Right renal cortex interstitium (tissue), 3 donors: ENCODE results near the gene CUL5. TPM values are rescaled to one million over a fixed set of nuclear protein-coding genes. Genes with fewer than 3 reads are reported as not detected.

ENCODE experiments used
- DNase-seq, 3 donors: peaks; one replicate each; pipeline ENCODE4 v3.0.0-alpha.2; 2013; ENCODE audit warnings: low read depth in 3 of 3, low spot score in 2 of 3
- polyA plus RNA-seq, 3 donors: library from polyadenylated mRNA; unstranded; fragments of 120-200 nt; gene quantifications; one replicate each; pipeline ENCODE4 v1.2.1, GENCODE V29; 2013; ENCODE audit not compliant: insufficient read length in 3 of 3

The CUL5 gene
- 10 to 100 TPM; 38.4 to 53.0 (median 43.9) TPM for polyA plus RNA-seq

DNA sequence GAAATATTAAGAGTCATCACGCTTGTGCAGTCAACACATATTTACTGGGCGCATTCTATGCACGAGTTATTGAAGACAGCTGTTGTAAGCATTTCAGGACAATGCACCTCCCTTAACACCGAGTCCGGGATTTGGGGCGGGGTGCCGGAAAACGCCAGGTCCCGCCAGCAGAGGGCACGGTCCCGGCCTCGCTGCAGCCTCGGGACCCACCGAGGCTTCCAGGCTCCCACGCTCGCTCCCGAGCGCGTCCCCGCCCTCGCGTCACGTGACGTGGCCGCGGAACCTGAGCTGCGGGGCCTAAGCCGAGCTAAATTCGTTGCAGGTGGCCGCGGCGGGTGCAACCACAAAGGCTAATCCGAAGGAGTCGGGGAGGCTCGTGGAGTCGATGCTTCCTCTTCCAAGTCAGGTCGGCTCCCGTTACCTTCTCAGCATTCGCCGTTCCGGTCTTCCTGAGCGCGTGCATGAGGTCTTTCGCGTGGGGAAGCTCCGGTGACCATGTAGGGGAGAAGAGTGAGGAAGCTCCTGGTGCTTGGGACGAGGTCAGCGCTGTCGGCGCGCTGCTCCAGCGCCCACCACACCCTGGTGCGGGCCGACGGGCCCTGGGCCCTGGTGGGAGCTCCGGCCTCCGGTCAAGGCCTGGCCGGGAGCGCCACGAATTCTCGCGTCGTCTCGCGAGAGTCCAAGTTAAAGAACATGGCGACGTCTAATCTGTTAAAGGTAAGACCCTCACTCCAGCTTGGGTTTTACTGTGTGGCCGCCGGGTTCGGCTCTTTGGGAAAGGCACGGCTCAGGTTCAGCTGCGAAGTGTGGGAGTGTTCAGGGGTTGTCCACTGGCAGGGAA is at the start of gene CUL5:
Gene CUL5 (plus strand): TSS at position 243 of the 841 bp plus-strand sequence. CDS start 451 bp downstream, at position 694.
- peak; percentile 91 to 93 (median 91) for DNase-seq

DNA sequence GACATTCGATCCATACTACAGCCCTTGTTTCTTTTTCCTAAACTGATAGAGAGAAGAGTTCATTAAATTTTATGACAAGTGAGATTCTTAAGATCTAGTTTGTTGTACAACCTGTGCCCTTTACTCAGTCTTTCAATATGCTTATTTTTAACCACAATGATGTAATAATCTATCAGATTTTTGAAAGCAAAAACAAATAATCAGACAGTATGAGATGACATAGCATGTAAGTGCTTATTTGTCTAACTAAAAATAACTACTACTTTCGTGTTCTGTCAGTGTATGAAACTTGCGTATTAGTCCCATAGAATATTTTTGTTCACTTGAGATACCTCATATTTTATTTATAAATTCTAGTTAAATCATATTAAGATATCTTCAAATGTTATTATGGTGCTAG is 47.2 kb upstream of the CUL5 start:
- DNase-seq, result no peak

DNA sequence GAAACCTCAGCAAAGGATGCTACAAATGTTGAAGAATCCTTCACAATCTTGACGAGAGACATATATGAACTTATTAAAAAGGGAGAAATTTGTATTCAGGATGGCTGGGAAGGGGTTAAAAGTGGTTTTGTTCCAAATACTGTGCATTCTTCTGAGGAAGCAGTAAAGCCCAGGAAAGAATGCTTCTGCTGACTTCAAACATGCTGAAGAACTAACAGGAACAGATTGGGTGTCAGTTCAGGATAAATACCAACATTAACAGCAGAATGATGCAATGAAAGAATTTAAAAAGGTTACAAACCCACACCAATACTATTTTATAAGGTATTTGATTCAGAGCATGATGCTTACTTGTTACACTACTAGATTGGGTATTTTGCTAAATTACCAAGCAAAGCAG is 46.5 kb upstream of the CUL5 start:
- DNase-seq, result no peak

DNA sequence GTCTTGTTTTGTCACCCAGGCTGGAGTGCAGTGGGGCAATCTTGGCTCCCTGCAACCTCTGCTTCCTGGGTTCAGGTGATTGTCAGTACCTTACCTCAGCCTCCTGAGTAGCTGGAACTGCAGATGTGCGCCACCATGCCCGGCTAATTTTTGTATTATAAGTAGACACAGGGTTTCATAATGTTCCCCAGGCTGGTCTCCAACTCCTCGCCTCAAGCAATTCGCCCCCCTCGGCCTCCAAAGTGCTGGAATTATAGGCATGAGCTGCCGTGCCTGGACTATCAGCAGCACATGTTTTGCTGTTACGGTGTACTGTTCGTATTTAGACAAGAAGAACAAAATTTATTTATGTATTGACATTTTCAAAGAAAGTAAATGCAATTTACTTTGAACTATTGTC is 45.6 kb upstream of the CUL5 start:
- no peak for DNase-seq

DNA sequence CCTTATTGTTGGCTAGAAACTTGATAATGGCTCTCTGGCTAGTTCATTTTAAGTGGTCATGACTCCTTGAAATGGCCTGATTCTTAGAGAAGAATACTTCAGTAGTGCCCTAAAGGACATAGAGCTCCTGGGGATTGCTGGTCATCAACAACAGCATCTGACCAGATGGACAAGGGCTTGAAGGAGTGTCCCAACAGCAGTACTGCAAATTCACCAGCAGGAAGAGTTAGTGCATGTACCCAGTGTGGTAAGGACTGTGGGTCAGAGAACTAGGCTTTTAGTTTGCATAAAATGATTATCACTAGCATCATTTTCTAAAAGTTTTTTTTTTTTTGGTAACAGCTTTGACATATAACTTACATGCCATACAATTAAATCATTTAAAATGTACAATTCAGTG is 39.5 kb upstream of the CUL5 start:
- no peak for DNase-seq

DNA sequence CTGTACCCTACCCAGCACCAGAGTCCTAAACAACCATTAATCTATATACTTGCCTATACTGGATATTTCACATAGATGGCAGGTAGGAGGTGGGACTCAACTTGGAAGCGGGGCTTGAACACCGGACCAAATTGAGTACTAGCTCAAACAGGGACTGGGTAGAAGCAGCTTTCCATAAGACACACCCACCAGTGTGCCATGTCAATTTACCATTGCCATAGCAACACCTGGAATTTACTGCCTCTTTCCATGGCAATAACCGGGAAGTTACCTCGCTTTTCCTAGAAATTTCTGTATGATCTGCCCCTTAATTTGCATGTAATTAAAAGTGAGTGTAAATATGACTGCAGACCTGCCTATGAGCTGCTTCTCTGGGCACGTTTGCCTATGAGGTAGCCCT is 38.6 kb upstream of the CUL5 start:
- DNase-seq, result no peak

DNA sequence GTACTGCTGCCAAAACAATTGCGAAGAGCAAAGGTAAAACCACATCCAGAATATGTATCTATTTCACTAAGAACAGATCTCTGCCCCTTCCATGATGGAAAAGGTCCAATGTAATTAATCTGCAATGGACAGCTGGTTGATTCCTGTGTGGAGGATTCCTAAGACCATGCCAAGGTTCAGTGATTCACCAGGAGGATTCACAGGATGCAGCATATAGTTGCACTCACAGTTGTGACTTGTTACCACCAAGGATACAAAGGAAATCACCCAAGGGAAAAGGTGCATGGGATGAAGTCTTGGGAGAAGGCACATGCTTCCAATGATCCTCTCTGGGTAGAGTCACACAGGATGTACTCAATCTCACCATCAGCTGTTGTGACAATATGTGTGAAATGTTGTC is 35.1 kb upstream of the CUL5 start:
- no peak for DNase-seq

DNA sequence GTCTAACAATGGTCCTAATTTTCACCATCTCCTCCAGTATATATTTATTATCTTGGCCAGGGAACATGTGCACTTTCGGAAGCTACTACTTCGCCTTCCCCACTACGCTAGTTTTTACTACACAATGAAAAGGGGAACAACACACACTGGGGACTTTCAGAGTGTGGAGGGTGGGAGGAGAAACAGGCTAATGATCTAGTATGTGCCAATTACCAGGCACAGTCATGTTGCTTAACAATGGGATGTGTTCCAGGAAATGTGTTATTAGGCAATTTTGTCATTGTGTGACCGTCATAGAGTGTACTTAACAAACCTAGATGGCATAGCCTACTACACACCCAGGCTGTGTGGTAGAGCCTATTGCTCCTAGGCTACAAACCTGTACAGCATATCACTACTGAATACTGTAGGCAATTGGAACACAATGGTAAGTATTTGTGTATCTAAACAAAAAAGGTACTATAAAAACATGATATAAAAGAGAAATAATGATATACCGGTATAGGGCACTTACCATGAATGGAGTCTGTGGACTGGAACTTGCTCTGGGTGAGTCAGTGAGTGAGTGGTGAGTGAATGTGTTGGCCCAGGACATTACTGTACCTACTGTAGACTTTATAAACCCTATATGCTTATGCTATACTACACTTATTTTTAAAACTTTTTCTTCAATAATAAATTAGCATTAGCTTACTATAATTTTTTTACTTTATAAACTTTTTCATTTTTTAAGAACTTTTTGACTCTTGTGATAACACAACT is 20.1 kb upstream of the CUL5 start:
- DNase-seq, result no peak

DNA sequence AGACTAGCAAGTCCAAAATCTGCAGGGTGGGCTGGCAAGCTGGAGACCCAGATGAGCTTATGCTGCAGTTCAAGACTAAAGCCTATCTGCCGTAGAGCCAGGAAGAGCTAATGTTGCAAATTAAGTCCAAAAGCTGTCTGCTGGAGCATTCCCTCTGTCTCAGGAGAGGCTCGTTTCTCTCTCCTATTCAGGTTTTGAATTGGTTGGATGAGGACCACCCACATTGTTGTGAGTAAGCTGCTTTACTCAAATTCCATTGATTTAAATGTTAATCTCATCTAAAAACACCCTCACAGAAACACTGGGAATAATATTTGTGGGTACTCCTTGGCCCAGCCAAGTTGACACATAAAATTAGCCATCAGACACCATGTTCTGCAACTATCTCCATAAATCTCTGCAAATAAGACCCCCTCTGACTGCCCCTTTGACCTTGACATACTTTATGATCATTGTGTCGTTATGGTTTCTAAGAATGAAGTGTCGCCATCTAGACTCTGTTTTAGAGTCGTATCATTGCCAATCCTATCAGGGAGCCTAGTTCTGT is 16.8 kb upstream of the CUL5 start:
- no peak for DNase-seq

DNA sequence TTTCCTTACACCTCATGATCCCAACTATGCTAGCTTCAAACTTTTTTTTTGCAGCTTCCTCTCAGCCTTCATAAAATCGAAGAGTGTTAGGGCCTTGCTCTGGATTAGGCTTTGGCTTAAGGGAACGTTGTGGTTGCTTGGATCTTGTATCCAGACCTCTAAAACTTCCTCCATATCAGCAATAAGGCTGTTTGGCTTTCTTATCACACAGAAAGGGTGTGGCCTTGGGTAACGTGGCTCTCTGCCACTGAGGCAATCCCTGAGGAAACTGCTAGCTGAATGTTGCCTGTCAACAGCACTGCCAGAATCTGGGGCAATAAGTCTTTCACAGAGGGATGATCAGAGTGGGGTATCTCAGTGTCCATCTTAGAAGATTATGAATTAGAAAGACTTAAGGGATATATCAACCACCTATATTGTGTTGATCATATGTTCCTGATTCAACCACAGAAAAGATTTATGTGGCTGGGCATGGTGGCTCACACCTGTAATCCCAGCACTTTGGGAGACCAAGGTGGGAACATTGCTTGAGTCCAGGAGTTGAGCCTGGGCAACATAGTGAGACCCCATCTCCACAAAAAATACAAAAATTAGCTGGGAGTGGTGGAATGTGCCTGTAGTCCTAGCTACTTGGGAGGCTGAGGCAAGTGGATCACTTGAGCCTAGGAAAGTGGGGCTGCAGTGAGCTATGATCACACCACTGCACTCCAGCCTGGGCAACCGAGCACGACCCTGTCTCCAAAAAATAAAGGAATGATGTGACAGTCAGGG is 12.5 kb upstream of the CUL5 start:
- no peak for DNase-seq

DNA sequence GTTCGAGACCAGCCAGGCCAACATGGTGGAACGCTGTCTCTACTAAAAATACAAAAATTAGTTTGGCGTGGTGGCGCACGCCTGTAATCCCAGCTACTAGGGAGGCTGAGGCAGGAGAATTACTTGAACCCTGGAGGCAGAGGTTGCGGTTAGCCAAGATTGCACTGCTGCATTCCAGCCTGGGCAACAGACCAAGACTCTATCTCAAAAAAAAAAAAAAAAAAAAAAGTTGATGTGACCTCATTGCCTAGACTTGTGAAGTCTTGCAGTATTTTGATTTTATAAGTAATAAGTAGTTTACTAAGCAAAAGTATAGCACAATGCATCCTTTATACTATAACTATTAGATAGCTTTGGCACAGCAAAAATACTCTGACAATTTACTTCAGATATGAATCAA is 9.9 kb upstream of the CUL5 start:
- no peak for DNase-seq

DNA sequence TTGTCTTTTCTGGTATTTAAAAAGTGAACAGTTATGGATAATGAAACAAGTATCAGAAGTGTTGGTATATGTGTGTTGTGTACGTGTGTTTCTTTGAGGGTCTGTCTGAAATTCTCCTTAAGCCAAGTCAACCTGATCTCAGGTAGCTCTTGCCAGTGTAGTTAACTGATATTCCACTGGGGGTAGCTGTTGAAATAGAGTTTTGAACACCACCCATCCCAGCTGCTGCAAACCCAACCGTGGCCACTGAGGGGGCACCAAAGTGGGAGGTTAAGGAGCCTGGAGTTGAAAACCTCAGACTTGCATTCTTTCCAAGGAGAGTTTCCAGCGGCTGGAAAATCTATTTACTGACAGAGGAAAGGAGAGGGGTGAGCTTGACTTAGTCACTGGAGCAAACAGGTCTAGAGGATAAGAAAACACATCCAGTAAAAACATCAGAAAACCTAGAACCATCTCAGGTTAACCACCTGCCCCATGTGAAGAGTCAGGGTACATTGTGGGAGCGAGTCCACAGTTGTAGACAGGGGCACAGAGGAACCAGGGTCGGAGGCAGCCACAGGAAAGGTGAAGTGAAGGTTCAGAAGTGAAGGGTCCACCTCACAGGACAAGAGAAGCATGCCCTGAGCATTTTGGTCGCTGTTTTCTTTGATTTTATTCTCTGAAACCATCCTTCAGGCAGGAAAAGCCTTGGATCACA is 8.8 kb upstream of the CUL5 start:
- DNase-seq, result peak in 1 of 3 donors; percentile 8

DNA sequence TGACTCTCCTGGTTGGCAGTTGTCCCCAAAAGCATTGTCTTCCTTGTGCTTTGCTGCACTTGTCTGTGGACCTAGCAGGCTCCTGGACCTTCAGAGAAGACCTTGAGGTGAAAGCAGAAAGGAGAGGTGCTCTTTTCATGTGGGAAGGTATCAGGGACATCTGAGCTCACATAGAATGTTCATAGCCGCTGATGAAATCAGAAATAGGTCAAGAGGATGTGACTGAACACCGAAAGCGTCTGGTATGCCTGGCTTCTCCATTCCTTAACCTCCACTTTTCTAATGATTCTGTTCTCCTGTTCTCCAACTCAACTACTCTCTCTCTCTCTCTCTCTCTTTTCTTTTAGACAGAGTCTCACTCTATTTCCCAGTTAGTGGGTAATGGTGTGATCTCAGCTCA is 6.2 kb upstream of the CUL5 start:
- no peak for DNase-seq

DNA sequence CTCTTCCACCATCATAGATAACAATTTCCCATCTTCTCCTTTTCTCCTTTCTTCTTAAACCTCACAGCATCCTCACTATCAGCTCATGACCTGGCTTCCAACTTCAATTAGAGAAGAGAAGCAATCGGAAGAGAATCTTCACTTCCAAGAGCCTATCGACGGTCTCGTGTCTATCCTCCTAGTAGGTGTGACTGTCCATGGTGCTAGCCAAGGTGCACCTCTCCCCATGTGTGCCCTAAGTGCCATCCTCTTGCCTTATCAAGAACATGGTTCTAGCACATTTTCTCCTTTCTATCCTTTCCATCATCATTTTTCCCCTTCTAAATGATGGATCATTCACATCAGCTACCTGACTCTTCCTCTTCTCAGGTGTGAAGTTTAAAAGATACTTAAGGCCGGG is 5.1 kb upstream of the CUL5 start:
- no peak for DNase-seq

DNA sequence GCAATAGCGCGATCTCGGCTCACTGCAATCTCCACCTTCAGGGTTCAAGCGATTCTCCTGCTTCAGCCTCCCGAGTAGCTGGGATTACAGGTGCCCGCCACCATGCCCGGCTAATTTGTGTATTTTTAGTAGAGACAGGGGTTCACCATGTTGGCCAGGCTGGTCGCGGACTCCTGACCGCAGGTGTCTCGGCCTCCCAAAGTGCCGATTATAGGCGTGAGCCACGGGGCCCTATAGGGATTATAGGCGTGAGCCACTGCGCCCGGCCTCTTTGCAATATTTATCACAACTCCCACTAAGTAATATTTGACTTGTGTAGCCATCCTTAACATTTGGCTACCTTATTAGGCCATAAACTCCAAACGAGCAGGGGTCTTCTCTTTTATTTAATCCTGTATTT is 879 bp upstream of the CUL5 start:
- DNase-seq, result no peak

DNA sequence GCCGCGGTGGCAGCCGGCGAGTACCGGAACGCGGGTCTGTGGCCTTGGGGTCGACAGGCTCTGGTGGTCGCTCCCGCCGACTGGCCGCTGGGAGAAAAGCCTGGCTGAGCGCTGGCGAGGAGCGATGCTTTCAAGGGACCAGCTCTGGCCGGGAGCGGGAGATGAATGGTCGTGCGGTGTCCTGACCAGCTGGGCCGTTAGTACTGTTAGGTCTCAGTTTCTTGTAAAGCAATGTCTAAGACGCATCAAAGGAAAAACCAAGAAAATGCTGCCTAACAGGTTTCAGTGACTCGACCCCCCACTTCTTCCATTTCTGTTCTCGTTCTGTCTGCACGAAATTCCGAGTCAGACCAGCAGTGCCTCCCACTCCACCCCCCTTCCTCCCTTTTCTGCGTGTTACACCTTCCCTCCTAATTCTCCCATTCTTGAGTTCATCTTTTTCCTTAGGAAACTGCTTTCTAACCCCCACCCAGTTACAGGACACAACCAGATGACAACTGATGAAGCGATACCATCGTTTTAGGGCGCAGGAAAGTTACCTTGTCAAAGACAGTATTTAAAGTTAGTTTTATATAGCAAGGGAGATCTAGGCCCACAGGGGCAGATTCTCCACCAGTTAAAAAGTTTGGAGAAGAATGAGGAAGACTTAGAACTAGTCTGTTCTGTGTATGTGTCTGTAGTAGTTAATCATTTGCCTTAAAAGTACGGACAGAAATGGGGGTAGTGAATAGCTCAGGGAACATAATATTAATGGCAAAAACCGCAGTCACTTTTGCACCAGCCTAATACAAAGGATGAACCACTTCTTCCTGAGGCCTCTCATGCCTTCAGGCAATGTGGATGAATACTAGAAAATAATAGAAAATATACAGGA is 1.0 kb downstream of the CUL5 start:
- DNase-seq, result peak in 2 of 3 donors; percentile 25 to 46

DNA sequence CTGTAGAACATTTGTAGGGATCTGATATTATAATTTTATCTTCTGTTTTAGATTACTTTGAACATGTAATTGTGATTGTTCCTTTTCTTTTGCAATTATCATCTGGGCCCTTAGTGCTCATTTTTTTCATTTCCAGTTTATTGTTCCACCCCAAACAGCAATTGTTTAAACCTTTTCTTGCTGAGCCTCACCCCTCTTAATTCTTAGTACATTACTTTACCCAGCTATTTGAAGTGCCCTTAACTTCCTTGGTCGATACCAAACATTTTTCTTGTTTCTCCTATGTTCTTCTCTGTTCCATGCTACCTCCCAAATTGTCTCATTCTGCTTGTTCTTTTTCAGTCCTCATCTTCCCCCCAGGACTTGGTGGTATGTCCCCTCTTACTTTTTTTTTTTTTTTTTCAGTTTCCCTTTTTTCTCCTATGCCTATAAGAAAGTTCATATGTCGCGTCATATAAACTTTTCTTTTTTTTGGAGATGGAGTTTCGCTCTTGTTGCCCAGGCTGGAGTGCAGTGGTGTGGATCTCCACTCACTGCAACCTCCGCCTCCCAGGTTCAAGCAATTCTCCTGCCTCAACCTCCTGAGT is 3.5 kb downstream of the CUL5 start:
- DNase-seq, result no peak

DNA sequence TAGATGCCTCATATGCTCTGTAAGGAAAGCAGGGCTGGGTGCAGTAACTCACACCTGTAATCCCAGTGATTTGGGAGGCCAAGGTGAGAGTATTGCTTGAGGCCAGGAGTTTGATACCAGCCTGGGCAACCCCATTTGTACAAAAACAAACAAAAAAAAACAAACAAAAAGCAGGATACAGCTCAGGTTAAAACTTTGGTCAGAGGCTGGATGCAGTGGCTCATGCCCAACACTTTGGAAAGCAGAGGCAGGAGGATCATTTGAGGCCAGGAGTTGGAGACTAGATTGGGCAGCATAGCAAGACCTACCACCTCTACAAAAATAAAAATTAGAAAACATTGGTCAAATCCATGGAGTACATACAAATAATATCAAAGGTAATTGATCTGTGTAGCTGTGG is 7.9 kb downstream of the CUL5 start:
- DNase-seq, result no peak

DNA sequence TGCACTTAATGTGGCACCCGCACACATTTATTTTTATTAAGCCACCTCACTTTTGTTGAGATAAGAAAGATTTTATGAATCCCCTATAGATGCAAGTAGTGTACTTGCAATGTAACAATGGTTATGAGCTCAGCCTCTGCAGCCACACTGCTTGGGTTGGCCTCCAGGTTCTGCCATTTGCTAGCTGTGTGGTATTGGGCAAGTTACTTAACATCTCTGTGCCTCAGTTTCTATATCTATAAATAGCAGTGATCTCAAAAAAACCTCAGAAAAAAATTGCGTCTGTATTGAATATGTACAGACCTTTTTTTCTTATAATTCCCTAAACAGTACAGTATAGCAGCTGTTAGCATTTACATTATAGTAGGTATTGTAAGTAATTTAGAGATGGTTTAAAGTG is 10.0 kb downstream of the CUL5 start:
- no peak for DNase-seq
